Breast epithelium (tissue), 4 donors: ENCODE results near the gene CDR2. TPM values are rescaled to one million over a fixed set of nuclear protein-coding genes. Genes with fewer than 3 reads are reported as not detected.
A peak's percentile ranks its signal among the peaks of the same experiment; 100 is the strongest.

ENCODE experiments used
- DNase-seq, 2 donors: peaks; one replicate each; pipeline ENCODE4 v3.0.0-alpha.2; 2019; ENCODE audit warnings: low spot score in 2 of 2
- H3K27ac ChIP-seq, 2 donors: fragments of 200-600 bp; sonication (generic) in 1 of 2; one replicate each; pipeline ENCODE4 v1.5.1; 2016 to 2019; ENCODE audit warnings: mild to moderate bottlenecking in 1 of 2
- H3K27me3 ChIP-seq, 2 donors: fragments of 200-600 bp; sonication (generic) in 1 of 2; one replicate each; pipeline versions ENCODE4 v1.5.1 to v1.6.0; 2017 to 2019; ENCODE audit warnings: control low read depth in 1 of 2, mild to moderate bottlenecking in 1 of 2
- H3K36me3 ChIP-seq: fragments of 200-600 bp; one replicate; pipeline ENCODE4 v1.5.1; 2019
- H3K4me1 ChIP-seq, 2 donors: fragments of 200-600 bp; sonication (generic); one replicate each; pipeline ENCODE4 v1.5.1; 2016 to 2019; ENCODE audit warnings: control low read depth in 1 of 2
- H3K4me3 ChIP-seq, 3 donors: fragments of 200-600 bp; sonication (generic); 1 replicate in 2 of 3; 2 replicates in 1 of 3; pipeline ENCODE4 v1.5.1; 2016 to 2019; ENCODE audit warnings: mild to moderate bottlenecking in 3 of 3, moderate library complexity in 2 of 3
- H3K9me3 ChIP-seq, 2 donors: fragments of 200-600 bp; sonication (generic) in 1 of 2; one replicate each; pipeline ENCODE4 v1.5.1; 2016 to 2019; ENCODE audit warnings: control low read depth in 1 of 2
- CTCF ChIP-seq, 3 donors: fragments of 450-650 bp; IDR thresholded peaks; one replicate each; pipeline ENCODE4 v1.5.1; 2016 to 2017; ENCODE audit warnings: antibody characterized with exemption in 3 of 3, mild to moderate bottlenecking in 3 of 3, moderate library complexity in 3 of 3
- POLR2A ChIP-seq: fragments of 450-650 bp; IDR thresholded peaks from one replicate; pipeline ENCODE4 v1.6.1; 2016; ENCODE audit warnings: antibody characterized with exemption, mild to moderate bottlenecking, moderate library complexity
- POLR2AphosphoS5 ChIP-seq, 3 donors: sonication (generic); formaldehyde crosslinking; IDR thresholded peaks; one replicate each; pipeline ENCODE4 v1.6.1; 2017; ENCODE audit warnings: antibody characterized with exemption in 3 of 3
- intact Hi-C: fragments of 100-400 bp; cut with DNase I; formaldehyde crosslinking; loops from one replicate; pipeline ENCODE4 v1.15.1; 2023; ENCODE audit warnings: low total_unique reads
- total RNA-seq, 3 donors: library from RNA; depleted of rRNA; stranded (reverse); fragments of >200 nt; gene quantifications; one replicate each; pipeline ENCODE4 v1.1.0, GENCODE V29; 2016

The CDR2 gene
- total RNA-seq, 3 donors from 2014 or later = 20.2 to 37.5 (median 26.9) TPM

GRCh38 chr16:22380529-22380928 is 6.1 kb upstream of the CDR2 start:
- intact Hi-C loops = no loop called here
- no peaks in the 10 kb centered on the region for H3K27me3 ChIP-seq
- H3K36me3 ChIP-seq = no peaks in the 10 kb centered on the region
- H3K4me3 ChIP-seq = no peak overlapping the region
- no peak for DNase-seq
- H3K27ac ChIP-seq = no peak overlapping the region
- TF ChIP-seq POLR2AphosphoS5 (IDR thresholded peaks at IDR 0.05) = no peak
- TF ChIP-seq POLR2A = no peak
- TF ChIP-seq CTCF (IDR thresholded peaks at IDR 0.05) = no peak
- H3K9me3 ChIP-seq = no peaks in the 10 kb centered on the region
- H3K4me1 ChIP-seq = no peaks in the 10 kb centered on the region

DNA sequence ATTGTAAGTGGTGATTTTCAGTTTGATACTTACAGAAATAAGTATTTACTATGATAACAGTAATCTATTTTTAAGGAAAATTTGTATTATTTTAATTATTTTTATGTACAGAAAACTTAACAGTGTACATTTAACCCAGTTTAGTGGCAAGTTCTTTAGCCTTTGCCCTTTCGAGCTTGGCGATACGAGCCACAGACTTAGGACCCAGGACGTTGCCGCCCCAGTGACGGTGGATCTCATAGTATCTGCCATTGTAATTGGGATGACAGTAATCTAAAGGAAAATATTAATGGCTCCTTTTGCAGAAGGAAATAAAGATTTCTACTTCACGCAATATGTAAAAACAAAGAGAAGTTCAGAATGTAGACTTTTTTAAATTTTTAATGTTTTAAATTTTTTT is 5.2 kb upstream of the CDR2 start:
- no peak for DNase-seq
- no peak overlapping the region for H3K4me3 ChIP-seq
- H3K9me3 ChIP-seq = no peaks in the 10 kb centered on the region
- H3K27me3 ChIP-seq = no peaks in the 10 kb centered on the region
- intact Hi-C loops = no loop called here
- no peaks in the 10 kb centered on the region for H3K36me3 ChIP-seq
- H3K27ac ChIP-seq = no peak overlapping the region
- no peaks in the 10 kb centered on the region for H3K4me1 ChIP-seq
- TF ChIP-seq CTCF (IDR thresholded peaks at IDR 0.05) (no peak), POLR2AphosphoS5 (IDR thresholded peaks at IDR 0.05) (no peak), POLR2A (no peak)

GRCh38 chr16:22375963-22376640 is 1.7 kb upstream of the CDR2 start:
- Histone ChIP-seq H3K36me3 (no peaks in the 10 kb centered on the region), H3K27me3 (no peaks in the 10 kb centered on the region), H3K27ac (no peak overlapping the region), H3K4me3 (no peak overlapping the region), H3K9me3 (no peaks in the 10 kb centered on the region), H3K4me1 (peaks cover 0 to 14% of the 10 kb centered on the region in 2 donors)
- intact Hi-C loops = no loop called here
- no peak for DNase-seq
- no peak for TF ChIP-seq POLR2A
- TF ChIP-seq CTCF (IDR thresholded peaks at IDR 0.05) = no peak
- no peak for TF ChIP-seq POLR2AphosphoS5 (IDR thresholded peaks at IDR 0.05)

- no peak for DNase-seq
- Histone ChIP-seq H3K27ac (peak overlapping the region; percentile 68 to 84), H3K4me1 (peaks cover 0 to 14% of the 10 kb centered on the region in 2 donors), H3K27me3 (no peaks in the 10 kb centered on the region), H3K4me3 (peak overlapping the region; percentile 86 to 95 (median 88)), H3K9me3 (no peaks in the 10 kb centered on the region), H3K36me3 (no peaks in the 10 kb centered on the region)
- intact Hi-C loops = no loop called here
- TF ChIP-seq POLR2AphosphoS5 (IDR thresholded peaks at IDR 0.05) (no peak), POLR2A (no peak), CTCF (IDR thresholded peaks at IDR 0.05) (no peak)
Measured at GRCh38 chr16:22375117-22375962, 921 bp upstream of the CDR2 start.

DNA sequence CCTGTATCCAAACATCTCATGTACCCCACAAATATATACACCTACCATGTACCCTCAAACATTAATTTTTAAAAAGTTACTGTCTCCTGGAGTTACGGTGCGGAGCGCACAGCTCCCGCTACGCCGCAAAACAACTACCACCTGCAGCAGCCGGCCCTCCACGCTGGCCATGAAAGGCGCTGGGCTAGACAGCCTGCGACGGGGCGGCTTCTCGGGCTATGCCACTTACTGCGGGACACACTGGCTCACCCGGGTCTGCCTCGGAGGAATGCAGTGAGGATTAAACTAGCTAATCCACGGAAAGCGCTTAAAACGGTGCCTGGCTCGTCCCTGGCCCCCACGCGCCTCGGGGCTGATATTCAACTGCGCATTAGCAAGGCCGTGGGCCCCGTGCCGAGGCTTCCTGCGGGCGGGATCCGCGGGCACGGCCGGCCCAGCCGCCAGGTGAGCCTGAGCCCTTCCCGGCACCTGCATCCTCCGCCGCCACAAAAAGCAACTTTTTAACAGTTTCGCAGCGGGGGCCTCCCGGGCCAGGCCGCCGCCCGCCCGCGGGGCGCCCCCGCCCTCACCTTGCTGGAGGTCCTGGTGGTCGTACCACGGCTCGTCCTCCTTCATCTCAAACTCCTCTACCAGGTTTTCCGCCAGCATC is 633 bp downstream of the CDR2 start:
- TF ChIP-seq POLR2A (no peak), POLR2AphosphoS5 (IDR thresholded peaks at IDR 0.05) (peak in 1 of 3 donors; percentile 22), CTCF (IDR thresholded peaks at IDR 0.05) (no peak)
- Histone ChIP-seq H3K9me3 (no peaks in the 10 kb centered on the region), H3K27me3 (no peaks in the 10 kb centered on the region), H3K4me3 (peak overlapping the region; percentile 86 to 95 (median 88)), H3K36me3 (no peaks in the 10 kb centered on the region), H3K4me1 (peaks cover 0 to 19% of the 10 kb centered on the region in 2 donors), H3K27ac (peak overlapping the region; percentile 84 to 88)
- peak; percentile 44 to 58 for DNase-seq
- intact Hi-C loops = no loop called here
